Activated effector memory CD4-positive, alpha-beta T cell treated with anti-CD3 and anti-CD28 coated beads, Interleukin-2, amount 50 U/mL, for 16 hours (primary cell): ENCODE data around the gene COQ2.
"Not testable (repeated sequence)": the region's sequence is repeated elsewhere in the genome, so short reads cannot be mapped to it uniquely, and the experiment has no call there.

Experiments used
- DNase-seq: peaks from one replicate; pipeline ENCODE4 v3.0.0-alpha.2; 2020

COQ2 gene

GRCh38 chr4:83283181-83283580 lies 1.4 kb downstream of the COQ2 start:
- no peak for DNase-seq

- peak; percentile 67 for DNase-seq
Measured at GRCh38 chr4:83282049-83282535, 2.5 kb downstream of the COQ2 start.

GRCh38 chr4:83281307-83281706 lies 3.3 kb downstream of the COQ2 start:
- DNase-seq = no peak

- no peak for DNase-seq
Measured at GRCh38 chr4:83276299-83277040, 8.1 kb downstream of the COQ2 start.

GRCh38 chr4:83273926-83274325 lies 10.7 kb downstream of the COQ2 start:
- not testable (repeated sequence) for DNase-seq

GRCh38 chr4:83272900-83273299 lies 11.7 kb downstream of the COQ2 start:
- DNase-seq = no peak

- no peak for DNase-seq
Measured at GRCh38 chr4:83269256-83269655, 15.3 kb downstream of the COQ2 start.

GRCh38 chr4:83268491-83268890 lies 16.1 kb downstream of the COQ2 start:
- DNase-seq = no peak

- DNase-seq = no peak
Measured at GRCh38 chr4:83267830-83268475, 16.6 kb downstream of the COQ2 start.

- no peak for DNase-seq
Measured at GRCh38 chr4:83267121-83267829, 17.3 kb downstream of the COQ2 start.

- no peak for DNase-seq
Measured at GRCh38 chr4:83266689-83267088, 17.9 kb downstream of the COQ2 start.

GRCh38 chr4:83263106-83263505 lies 21.5 kb downstream of the COQ2 start:
- DNase-seq = no peak

GRCh38 chr4:83262682-83263081 lies 21.9 kb downstream of the COQ2 start:
- no peak for DNase-seq

GRCh38 chr4:83261307-83261706 lies 23.3 kb downstream of the COQ2 start:
- DNase-seq = no peak

- DNase-seq = no peak
Measured at GRCh38 chr4:83259586-83259985, 25.0 kb downstream of the COQ2 start.

GRCh38 chr4:83258461-83258860 lies 26.1 kb downstream of the COQ2 start:
- DNase-seq = no peak

- no peak for DNase-seq
Measured at GRCh38 chr4:83257811-83258210, 26.8 kb downstream of the COQ2 start.

GRCh38 chr4:83255584-83255983 lies 29.0 kb downstream of the COQ2 start:
- DNase-seq = no peak

- DNase-seq = peak; percentile 85
Measured at GRCh38 chr4:83252782-83253405, 31.7 kb downstream of the COQ2 start.

GRCh38 chr4:83251447-83251830 lies 33.2 kb downstream of the COQ2 start:
- DNase-seq = no peak

GRCh38 chr4:83250687-83251446 lies 33.7 kb downstream of the COQ2 start:
- no peak for DNase-seq

- no peak for DNase-seq
Measured at GRCh38 chr4:83248486-83248885, 36.1 kb downstream of the COQ2 start.
